ENCODE results near the gene CLEC19A.

The CLEC19A gene

GRCh38 chr16:19330841-19331397 is 45.4 kb downstream of the CLEC19A start:
- no peak for DNase-seq

- DNase-seq: no peak
These were observed 46.3 kb downstream of the CLEC19A start for GRCh38 chr16:19331794-19332193.

- no peak for DNase-seq
These were observed 52.8 kb downstream of the CLEC19A start for GRCh38 chr16:19338335-19338734.

- DNase-seq: no peak
These were observed 58.8 kb downstream of the CLEC19A start for GRCh38 chr16:19344224-19344801.

GRCh38 chr16:19344980-19345379 is 59.4 kb downstream of the CLEC19A start:
- DNase-seq: no peak

- DNase-seq: no peak
These were observed 60.9 kb downstream of the CLEC19A start for GRCh38 chr16:19346335-19346922.

- no peak for DNase-seq
These were observed 62.6 kb downstream of the CLEC19A start for GRCh38 chr16:19348125-19348524.

GRCh38 chr16:19348578-19349315 is 63.2 kb downstream of the CLEC19A start:
- DNase-seq: no peak

GRCh38 chr16:19354371-19354770 is 68.8 kb downstream of the CLEC19A start:
- no peak for DNase-seq

- DNase-seq: no peak
These were observed 70.8 kb downstream of the CLEC19A start for GRCh38 chr16:19356024-19356952.

- no peak for DNase-seq
These were observed 74.0 kb downstream of the CLEC19A start for GRCh38 chr16:19359556-19359955.

All from NCI-H526 treated with DMSO at 0.1 percent for 48 hours (cell line).